ENCODE measurements around the gene CCDC12. TPM values are rescaled to one million over a fixed set of nuclear protein-coding genes. Genes with fewer than 3 reads are reported as not detected.
A peak's percentile ranks its signal among the peaks of the same experiment; 100 is the strongest.

CCDC12 gene
- total and polyA plus RNA-seq, 9 of the 15 experiments (the other 6 are each of a cell fraction or from before 2014, with no cell fraction given), result 8.9 to 201 (median 86.9) TPM

DNA sequence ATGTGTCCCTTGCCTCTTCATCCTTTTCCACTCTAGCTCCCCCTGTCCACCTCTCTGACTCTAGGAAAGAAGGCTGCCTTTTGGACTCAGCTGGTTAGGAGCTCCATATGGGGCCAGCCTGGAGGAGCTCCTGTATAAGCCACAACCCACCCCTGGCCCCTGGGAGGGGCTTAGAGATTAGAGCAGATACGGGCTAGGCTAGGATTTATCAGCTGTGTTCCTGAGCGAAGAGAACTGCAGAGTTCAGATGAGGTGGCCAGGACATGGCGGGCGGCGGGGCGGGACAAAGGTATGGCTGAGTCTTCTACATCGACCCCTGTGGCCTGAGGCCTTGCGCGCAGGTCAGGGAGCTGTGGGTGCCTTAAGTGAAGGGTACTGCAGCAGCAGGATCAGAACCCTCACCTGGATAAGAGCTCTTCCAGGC lies 10.8 kb upstream of the CCDC12 start (continued):
- peak in 2 of 3 experiments; percentile 46 to 83 for TF ChIP-seq YY1 (IDR thresholded peaks at IDR 0.05; ENCODE audit: borderline replicate concordance in 1 of 3, control insufficient read depth in 1 of 3, extremely low read depth in 1 of 3, insufficient read depth in 3 of 3, insufficient read length in 1 of 3, insufficient replicate concordance in 2 of 3, low read depth in 1 of 3, low read length in 2 of 3)
- peak; percentile 46 for TF ChIP-seq TAF9B (IDR thresholded peaks at IDR 0.05; ENCODE audit: partially characterized antibody)
- TF ChIP-seq, protein P1, sequence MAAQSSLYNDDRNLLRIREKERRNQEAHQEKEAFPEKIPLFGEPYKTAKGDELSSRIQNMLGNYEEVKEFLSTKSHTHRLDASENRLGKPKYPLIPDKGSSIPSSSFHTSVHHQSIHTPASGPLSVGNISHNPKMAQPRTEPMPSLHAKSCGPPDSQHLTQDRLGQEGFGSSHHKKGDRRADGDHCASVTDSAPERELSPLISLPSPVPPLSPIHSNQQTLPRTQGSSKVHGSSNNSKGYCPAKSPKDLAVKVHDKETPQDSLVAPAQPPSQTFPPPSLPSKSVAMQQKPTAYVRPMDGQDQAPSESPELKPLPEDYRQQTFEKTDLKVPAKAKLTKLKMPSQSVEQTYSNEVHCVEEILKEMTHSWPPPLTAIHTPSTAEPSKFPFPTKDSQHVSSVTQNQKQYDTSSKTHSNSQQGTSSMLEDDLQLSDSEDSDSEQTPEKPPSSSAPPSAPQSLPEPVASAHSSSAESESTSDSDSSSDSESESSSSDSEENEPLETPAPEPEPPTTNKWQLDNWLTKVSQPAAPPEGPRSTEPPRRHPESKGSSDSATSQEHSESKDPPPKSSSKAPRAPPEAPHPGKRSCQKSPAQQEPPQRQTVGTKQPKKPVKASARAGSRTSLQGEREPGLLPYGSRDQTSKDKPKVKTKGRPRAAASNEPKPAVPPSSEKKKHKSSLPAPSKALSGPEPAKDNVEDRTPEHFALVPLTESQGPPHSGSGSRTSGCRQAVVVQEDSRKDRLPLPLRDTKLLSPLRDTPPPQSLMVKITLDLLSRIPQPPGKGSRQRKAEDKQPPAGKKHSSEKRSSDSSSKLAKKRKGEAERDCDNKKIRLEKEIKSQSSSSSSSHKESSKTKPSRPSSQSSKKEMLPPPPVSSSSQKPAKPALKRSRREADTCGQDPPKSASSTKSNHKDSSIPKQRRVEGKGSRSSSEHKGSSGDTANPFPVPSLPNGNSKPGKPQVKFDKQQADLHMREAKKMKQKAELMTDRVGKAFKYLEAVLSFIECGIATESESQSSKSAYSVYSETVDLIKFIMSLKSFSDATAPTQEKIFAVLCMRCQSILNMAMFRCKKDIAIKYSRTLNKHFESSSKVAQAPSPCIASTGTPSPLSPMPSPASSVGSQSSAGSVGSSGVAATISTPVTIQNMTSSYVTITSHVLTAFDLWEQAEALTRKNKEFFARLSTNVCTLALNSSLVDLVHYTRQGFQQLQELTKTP (IDR thresholded peaks at IDR 0.05; ENCODE audit: low read depth in 1 of 2, partially characterized antibody in 2 of 2), result no peak
- peak; percentile 45; the same call in 1 of the 2 replicates for TF ChIP-seq NFE2 (IDR thresholded peaks at IDR 0.05; ENCODE audit: low read depth)
- TF ChIP-seq TAF1 (IDR thresholded peaks at IDR 0.05; ENCODE audit: control insufficient read depth, extremely low read depth, insufficient read depth, low read length, severe bottlenecking), result peak; percentile 4
- no peak for TF ChIP-seq ZNF551 (CRISPR knock-in tag; IDR thresholded peaks at IDR 0.05)
- TF ChIP-seq, protein P2, sequence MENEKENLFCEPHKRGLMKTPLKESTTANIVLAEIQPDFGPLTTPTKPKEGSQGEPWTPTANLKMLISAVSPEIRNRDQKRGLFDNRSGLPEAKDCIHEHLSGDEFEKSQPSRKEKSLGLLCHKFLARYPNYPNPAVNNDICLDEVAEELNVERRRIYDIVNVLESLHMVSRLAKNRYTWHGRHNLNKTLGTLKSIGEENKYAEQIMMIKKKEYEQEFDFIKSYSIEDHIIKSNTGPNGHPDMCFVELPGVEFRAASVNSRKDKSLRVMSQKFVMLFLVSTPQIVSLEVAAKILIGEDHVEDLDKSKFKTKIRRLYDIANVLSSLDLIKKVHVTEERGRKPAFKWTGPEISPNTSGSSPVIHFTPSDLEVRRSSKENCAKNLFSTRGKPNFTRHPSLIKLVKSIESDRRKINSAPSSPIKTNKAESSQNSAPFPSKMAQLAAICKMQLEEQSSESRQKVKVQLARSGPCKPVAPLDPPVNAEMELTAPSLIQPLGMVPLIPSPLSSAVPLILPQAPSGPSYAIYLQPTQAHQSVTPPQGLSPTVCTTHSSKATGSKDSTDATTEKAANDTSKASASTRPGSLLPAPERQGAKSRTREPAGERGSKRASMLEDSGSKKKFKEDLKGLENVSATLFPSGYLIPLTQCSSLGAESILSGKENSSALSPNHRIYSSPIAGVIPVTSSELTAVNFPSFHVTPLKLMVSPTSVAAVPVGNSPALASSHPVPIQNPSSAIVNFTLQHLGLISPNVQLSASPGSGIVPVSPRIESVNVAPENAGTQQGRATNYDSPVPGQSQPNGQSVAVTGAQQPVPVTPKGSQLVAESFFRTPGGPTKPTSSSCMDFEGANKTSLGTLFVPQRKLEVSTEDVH (IDR thresholded peaks at IDR 0.05; ENCODE audit: low read depth, partially characterized antibody), result peak; percentile 46
- peak in 1 of 2 experiments; percentile 69; a peak in 1 of 4 replicates for TF ChIP-seq FOXK2 (conservative IDR thresholded peaks at IDR 0.05 in 1 of 2, IDR thresholded peaks at IDR 0.05 in 1 of 2; ENCODE audit: low read depth in 2 of 2)
- peak; percentile 67 for TF ChIP-seq RBBP5 (IDR thresholded peaks at IDR 0.05; ENCODE audit: borderline replicate concordance, insufficient read depth, low read length, poor library complexity, severe bottlenecking)
- TF ChIP-seq RAD21 (CRISPR knock-in tag; conservative IDR thresholded peaks at IDR 0.05 in 1 of 2, IDR thresholded peaks at IDR 0.05 in 1 of 2), result peak; percentile 41 to 63
- no peak for TF ChIP-seq ZNF445 (CRISPR knock-in tag; IDR thresholded peaks at IDR 0.05; ENCODE audit: low read depth)
